Calu3 (cell line): Measurements from ENCODE around the gene SEPTIN1. TPM values are rescaled to one million over a fixed set of nuclear protein-coding genes. Genes with fewer than 3 reads are reported as not detected.
A peak's percentile ranks its signal among the peaks of the same experiment; 100 is the strongest.

Experiments used
- BruUV-seq: library from RNA; stranded (reverse); fragments of 400-500 nt; replicated peaks from 2 replicates; lab custom pipeline; 2021; lab: Mats Ljungman, UMichigan
- CTCF ChIA-PET: fragments of 300-600 bp; sonication (Branson Sonifier 250); formaldehyde crosslinking; loops from one replicate; lab custom pipeline; 2022; ENCODE audit warnings: antibody characterized with exemption; lab: Charles Lee
- DNase-seq: peaks from one replicate; pipeline ENCODE4 v3.0.0; 2022
- H3K27ac Mint-ChIP-seq: one replicate; pipeline ENCODE4 v1.8.0; 2022; ENCODE audit warnings: mixed read lengths; ENCODE audit not compliant: unreplicated experiment
- H3K27me3 Mint-ChIP-seq: one replicate; pipeline ENCODE4 v1.8.0; 2022; ENCODE audit warnings: mixed read lengths; ENCODE audit not compliant: unreplicated experiment
- H3K36me3 Mint-ChIP-seq: one replicate; pipeline ENCODE4 v1.8.0; 2022; ENCODE audit warnings: mild to moderate bottlenecking, moderate library complexity, mixed read lengths; ENCODE audit not compliant: insufficient read depth, unreplicated experiment
- H3K4me1 Mint-ChIP-seq: one replicate; pipeline ENCODE4 v1.8.0; 2022; ENCODE audit warnings: mild to moderate bottlenecking, low read depth, mixed read lengths; ENCODE audit not compliant: unreplicated experiment
- H3K4me3 Mint-ChIP-seq: one replicate; pipeline ENCODE4 v1.8.0; 2022; ENCODE audit warnings: mild to moderate bottlenecking, low read depth, moderate library complexity, mixed read lengths; ENCODE audit not compliant: unreplicated experiment
- H3K9me3 Mint-ChIP-seq: one replicate; pipeline ENCODE4 v1.8.0; 2022; ENCODE audit warnings: low read depth, mixed read lengths; ENCODE audit not compliant: unreplicated experiment
- intact Hi-C: fragments of 100-400 bp; cut with micrococcal nuclease; formaldehyde crosslinking; loops from one replicate; pipeline ENCODE4 v1.10.0; 2022; ENCODE audit not compliant: unreplicated experiment
- total RNA-seq: library from RNA; stranded (reverse); gene quantifications from 2 replicates; pipeline ENCODE4 v1.2.3, GENCODE V29; 2022
- TF ChIP-seq, protein P1 (sequence below): fragments of 200-600 bp; IDR thresholded peaks from one replicate; pipeline ENCODE4 v1.8.0; 2022; ENCODE audit warnings: antibody characterized with exemption; ENCODE audit not compliant: unreplicated experiment

The SEPTIN1 gene
- total RNA-seq, 1 experiment from 2014 or later = 1.5 TPM

DNA sequence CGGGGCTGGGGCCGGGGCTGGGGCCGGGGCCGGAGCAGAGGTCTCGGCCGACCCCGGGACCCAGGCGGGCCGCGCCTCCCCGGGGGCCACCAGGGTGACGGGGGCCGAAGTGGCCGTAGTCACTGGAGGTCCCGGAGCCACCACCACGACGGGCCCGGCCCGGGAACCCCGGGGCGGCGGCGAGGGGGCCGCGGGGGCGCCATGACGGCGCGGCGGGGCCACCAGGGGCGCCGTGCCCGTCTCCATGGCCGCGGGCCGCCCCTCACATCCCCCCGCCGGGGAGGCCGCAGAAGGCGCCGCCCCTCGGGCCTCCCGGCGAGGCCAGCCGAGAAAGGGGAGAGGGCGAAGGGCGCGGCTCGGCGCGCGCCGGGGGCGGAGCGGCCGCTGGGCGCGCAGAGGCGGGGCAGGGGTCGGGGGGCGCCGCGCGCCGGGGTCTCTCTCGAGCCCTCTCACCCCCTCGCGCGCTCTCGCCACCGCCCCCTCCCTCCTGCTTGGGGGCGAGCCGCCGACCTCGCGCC, 12.4 kb downstream of the SEPTIN1 start:
- intact Hi-C loops = loop anchor here (2.0 kb wide), 1 partner anchor 15 kb away; the partner anchor contains the start of gene CD2BP2
- peaks cover 48% of the 10 kb centered on the region for H3K36me3 Mint-ChIP-seq
- peaks cover 14% of the 10 kb centered on the region for H3K27me3 Mint-ChIP-seq
- TF ChIP-seq, protein P1, sequence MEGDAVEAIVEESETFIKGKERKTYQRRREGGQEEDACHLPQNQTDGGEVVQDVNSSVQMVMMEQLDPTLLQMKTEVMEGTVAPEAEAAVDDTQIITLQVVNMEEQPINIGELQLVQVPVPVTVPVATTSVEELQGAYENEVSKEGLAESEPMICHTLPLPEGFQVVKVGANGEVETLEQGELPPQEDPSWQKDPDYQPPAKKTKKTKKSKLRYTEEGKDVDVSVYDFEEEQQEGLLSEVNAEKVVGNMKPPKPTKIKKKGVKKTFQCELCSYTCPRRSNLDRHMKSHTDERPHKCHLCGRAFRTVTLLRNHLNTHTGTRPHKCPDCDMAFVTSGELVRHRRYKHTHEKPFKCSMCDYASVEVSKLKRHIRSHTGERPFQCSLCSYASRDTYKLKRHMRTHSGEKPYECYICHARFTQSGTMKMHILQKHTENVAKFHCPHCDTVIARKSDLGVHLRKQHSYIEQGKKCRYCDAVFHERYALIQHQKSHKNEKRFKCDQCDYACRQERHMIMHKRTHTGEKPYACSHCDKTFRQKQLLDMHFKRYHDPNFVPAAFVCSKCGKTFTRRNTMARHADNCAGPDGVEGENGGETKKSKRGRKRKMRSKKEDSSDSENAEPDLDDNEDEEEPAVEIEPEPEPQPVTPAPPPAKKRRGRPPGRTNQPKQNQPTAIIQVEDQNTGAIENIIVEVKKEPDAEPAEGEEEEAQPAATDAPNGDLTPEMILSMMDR = no peak
- H3K4me1 Mint-ChIP-seq = peaks cover 44% of the 10 kb centered on the region
- peak overlapping the region; percentile 86 for H3K4me3 Mint-ChIP-seq
- no TSS peak for BruUV-seq
- no peak for DNase-seq
- CTCF ChIA-PET = interaction anchor here (0.9 to 2.2 kb wide), 9 partner anchors 8 to 39 kb away, joined by 3 to 21 read pairs (median 4); partner anchors contain the start of genes ZNF48 and ZNF771
- H3K9me3 Mint-ChIP-seq = no peaks in the 10 kb centered on the region
- peak overlapping the region; percentile 99 for H3K27ac Mint-ChIP-seq

DNA sequence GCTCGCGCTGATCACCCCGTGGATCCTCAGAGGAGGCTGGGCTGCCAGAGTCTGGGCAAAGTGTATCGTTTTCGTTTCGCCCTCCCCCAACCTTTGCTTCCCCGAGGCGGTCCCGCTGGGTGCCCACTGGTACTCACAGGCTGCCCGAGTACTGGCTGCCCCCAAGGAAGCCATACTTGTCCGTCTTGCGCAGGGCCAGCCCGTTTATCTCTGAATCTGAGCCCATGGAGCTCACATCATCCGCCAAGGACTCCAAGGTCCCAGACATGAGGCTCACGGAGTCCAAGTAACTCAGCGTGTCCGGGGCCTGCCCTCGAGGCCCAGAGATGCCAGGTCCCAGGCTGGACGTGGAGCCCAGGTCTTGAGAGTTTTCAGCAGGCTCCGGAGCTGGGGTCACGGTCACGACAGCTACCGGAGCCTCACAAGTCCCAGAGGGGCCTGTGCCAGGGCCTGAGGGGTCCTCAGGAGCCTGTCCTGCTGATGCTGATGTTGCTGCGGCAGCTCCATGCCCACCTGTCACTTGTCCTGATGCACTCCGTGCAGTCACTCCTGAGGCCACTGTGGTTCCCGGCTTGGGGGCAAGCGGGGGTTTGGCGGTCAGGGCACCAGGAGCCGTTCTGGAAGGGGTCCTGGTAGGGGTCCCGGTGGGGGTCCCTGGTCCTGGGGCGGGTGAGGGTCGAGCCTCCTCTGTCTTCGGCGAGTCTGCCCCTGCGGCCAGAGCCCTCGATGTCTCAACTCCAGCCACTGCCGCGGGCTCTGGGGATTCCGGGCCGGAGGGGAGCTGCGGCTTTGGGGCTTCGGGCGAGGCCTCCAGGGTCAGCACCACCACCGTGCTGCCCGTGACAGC, 13.0 kb downstream of the SEPTIN1 start:
- H3K27ac Mint-ChIP-seq = peak overlapping the region; percentile 51
- TF ChIP-seq, protein P1 = no peak
- CTCF ChIA-PET = interaction anchor here (1.0 to 1.8 kb wide), 3 partner anchors 9 to 40 kb away, joined by 3 to 4 read pairs (median 4); partner anchors contain the start of gene ZNF771

DNA sequence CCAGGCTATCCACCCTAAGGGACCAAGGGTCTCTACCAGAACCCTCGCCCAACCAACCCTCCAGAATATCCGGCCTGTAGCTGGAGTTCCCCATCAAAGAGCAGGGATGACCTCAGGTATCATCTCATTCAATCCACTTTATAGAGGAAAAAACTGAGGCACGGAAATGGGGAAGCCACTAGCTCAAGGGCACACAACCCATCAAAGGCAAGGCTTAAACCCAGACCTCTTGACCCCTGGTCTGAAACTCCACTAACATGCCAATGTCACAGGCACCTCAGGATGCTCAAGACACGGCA, 13.6 kb downstream of the SEPTIN1 start:
- CTCF ChIA-PET = interaction anchor here (1.8 kb wide), 1 partner anchor 39 kb away, joined by 4 read pairs; the partner anchor contains the start of gene ZNF771
- no TSS peak for BruUV-seq

More for the DNA sequence above, 13.0 kb downstream of the SEPTIN1 start:
- intact Hi-C loops = no loop called here
- Mint-ChIP-seq H3K36me3 (peaks cover 55% of the 10 kb centered on the region), H3K9me3 (no peaks in the 10 kb centered on the region), H3K4me3 (peak overlapping the region; percentile 86), H3K4me1 (peaks cover 44% of the 10 kb centered on the region), H3K27me3 (peaks cover 14% of the 10 kb centered on the region)
- no peak for DNase-seq
- BruUV-seq = no TSS peak

DNA sequence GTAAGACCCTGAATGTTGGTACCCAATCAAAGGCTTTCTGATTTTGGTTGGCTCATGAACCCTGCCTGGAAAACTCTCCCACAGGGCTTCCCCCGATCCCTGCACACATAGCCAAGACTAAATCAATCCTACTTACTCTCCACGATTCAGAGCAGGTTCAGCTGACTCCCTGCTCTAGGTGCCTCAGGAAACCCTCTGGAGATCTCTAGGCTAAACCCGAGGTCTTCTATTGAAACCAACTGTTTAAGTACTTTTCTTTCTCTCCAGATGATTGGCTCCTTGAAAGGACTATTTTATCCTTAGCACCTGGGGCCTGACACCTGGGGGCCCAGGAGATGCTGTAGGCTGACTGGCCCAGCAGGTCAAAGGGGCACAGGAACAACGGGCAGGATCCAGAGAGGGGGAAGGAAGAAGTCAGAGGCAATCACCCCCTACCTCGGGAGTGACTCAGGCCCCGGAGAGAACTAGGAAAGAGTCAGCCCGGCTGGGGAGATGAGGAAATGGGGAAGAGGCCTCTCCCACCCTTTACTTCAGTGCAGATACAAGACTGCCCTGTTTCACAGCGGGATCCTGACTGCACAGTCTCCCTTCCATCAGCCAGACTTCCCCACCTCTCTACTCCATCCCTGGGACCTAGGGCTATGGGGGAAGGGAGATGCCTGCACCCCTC, 14.1 kb downstream of the SEPTIN1 start:
- peak; percentile 46 for DNase-seq
- no TSS peak for BruUV-seq
- TF ChIP-seq, protein P1 = no peak
- H3K27me3 Mint-ChIP-seq = peaks cover 14% of the 10 kb centered on the region
- H3K27ac Mint-ChIP-seq = peak overlapping the region; percentile 51
- no peaks in the 10 kb centered on the region for H3K9me3 Mint-ChIP-seq
- H3K4me3 Mint-ChIP-seq = peak overlapping the region; percentile 86
- intact Hi-C loops = no loop called here
- H3K36me3 Mint-ChIP-seq = peaks cover 61% of the 10 kb centered on the region
- CTCF ChIA-PET = no interaction called here
- H3K4me1 Mint-ChIP-seq = peaks cover 44% of the 10 kb centered on the region

More for the DNA sequence above, 13.6 kb downstream of the SEPTIN1 start:
- TF ChIP-seq, protein P1 = no peak
- intact Hi-C loops = no loop called here
- peaks cover 56% of the 10 kb centered on the region for H3K36me3 Mint-ChIP-seq
- peaks cover 14% of the 10 kb centered on the region for H3K27me3 Mint-ChIP-seq
- H3K27ac Mint-ChIP-seq = peak overlapping the region; percentile 51
- peak overlapping the region; percentile 86 for H3K4me3 Mint-ChIP-seq
- DNase-seq = no peak
- peaks cover 44% of the 10 kb centered on the region for H3K4me1 Mint-ChIP-seq
- H3K9me3 Mint-ChIP-seq = no peaks in the 10 kb centered on the region
